PC-9 (cell line): ENCODE measurements around the gene DRC1. TPM values are rescaled to one million over a fixed set of nuclear protein-coding genes. Genes with fewer than 3 reads are reported as not detected.

ENCODE experiments used
- BruUV-seq: library from RNA; stranded (reverse); fragments of 400-500 nt; replicated peaks from 2 replicates; lab custom pipeline; 2021; lab: Mats Ljungman, UMichigan
- CTCF ChIA-PET: fragments of 300-600 bp; sonication (Branson Sonifier 250); formaldehyde crosslinking; loops from one replicate; lab custom pipeline; 2022; ENCODE audit warnings: antibody characterized with exemption; lab: Charles Lee
- POLR2A ChIA-PET: fragments of 300-600 bp; sonication (Branson Sonifier 250); formaldehyde crosslinking; loops from one replicate; lab custom pipeline; 2022; ENCODE audit warnings: antibody characterized with exemption; ENCODE audit not compliant: unreplicated experiment; lab: Charles Lee
- DNase-seq, 2 experiments: peaks; one replicate each; pipeline versions ENCODE4 v3.0.0 to v3.0.0-alpha.2; 2015 to 2022; ENCODE audit warnings: mixed read lengths in 1 of 2
- H2AFZ ChIP-seq: fragments of 200-600 bp; sonication (generic); 2 replicates; pipeline ENCODE4 v1.8.1; 2017; ENCODE audit warnings: antibody characterized with exemption
- H3F3A ChIP-seq: fragments of 200-600 bp; sonication (generic); 2 replicates; pipeline ENCODE4 v1.8.1; 2017; ENCODE audit warnings: antibody characterized with exemption, mild to moderate bottlenecking, low read depth; ENCODE audit not compliant: insufficient read depth
- H3K27ac ChIP-seq: fragments of 200-600 bp; sonication (generic); 2 replicates; pipeline ENCODE4 v1.6.1; 2016; ENCODE audit warnings: mixed run types
- H3K27me3 ChIP-seq: fragments of 200-600 bp; sonication (generic); 2 replicates; pipeline ENCODE4 v1.6.1; 2016; ENCODE audit warnings: low read depth, mixed run types; ENCODE audit not compliant: insufficient read depth
- H3K36me3 ChIP-seq: fragments of 200-600 bp; sonication (generic); 2 replicates; pipeline ENCODE4 v1.6.1; 2016; ENCODE audit warnings: low read depth, mixed run types
- H3K4me1 ChIP-seq: fragments of 200-600 bp; sonication (generic); replicated peaks from 2 replicates; pipeline ENCODE4 v1.6.1; 2016; ENCODE audit warnings: mixed run types; ENCODE audit not compliant: insufficient read depth
- H3K4me2 ChIP-seq: fragments of 200-600 bp; sonication (generic); 2 replicates; pipeline ENCODE4 v1.6.1; 2017; ENCODE audit warnings: mixed run types
- H3K4me3 ChIP-seq: fragments of 200-600 bp; sonication (generic); 2 replicates; pipeline ENCODE4 v1.6.1; 2016; ENCODE audit warnings: mixed run types
- H3K79me2 ChIP-seq: fragments of 200-600 bp; sonication (generic); 2 replicates; pipeline ENCODE4 v1.6.1; 2017; ENCODE audit warnings: low read depth, mixed run types
- H3K9me2 ChIP-seq: fragments of 200-600 bp; sonication (generic); 2 replicates; pipeline ENCODE4 v1.8.1; 2017; ENCODE audit warnings: mild to moderate bottlenecking; ENCODE audit not compliant: insufficient read depth
- H3K9me3 ChIP-seq: fragments of 200-600 bp; sonication (generic); 2 replicates; pipeline ENCODE4 v1.8.1; 2016; ENCODE audit warnings: low read depth; ENCODE audit not compliant: insufficient read depth
- H4K20me1 ChIP-seq: fragments of 200-600 bp; sonication (generic); 2 replicates; pipeline ENCODE4 v1.8.1; 2017; ENCODE audit not compliant: insufficient read depth
- CTCF ChIP-seq: fragments of 200-600 bp; sonication (generic); conservative IDR thresholded peaks from 2 replicates; pipeline ENCODE4 v1.6.1; 2017; ENCODE audit warnings: mixed run types, antibody characterized with exemption, mild to moderate bottlenecking, moderate library complexity
- EZH2 ChIP-seq: fragments of 200-600 bp; sonication (generic); IDR thresholded peaks from 2 replicates; pipeline ENCODE4 v1.8.0; 2017; ENCODE audit warnings: antibody characterized with exemption, low read depth
- intact Hi-C: fragments of 100-400 bp; cut with micrococcal nuclease; formaldehyde crosslinking; loops from one replicate; pipeline ENCODE4 v1.10.0; 2022; ENCODE audit not compliant: unreplicated experiment
- total RNA-seq: library from RNA; stranded (reverse); gene quantifications from 2 replicates; pipeline ENCODE4 v1.2.3, GENCODE V29; 2021

The DRC1 gene
- total RNA-seq, 1 experiment from 2014 or later = 6.4 TPM

- Histone ChIP-seq H4K20me1 (peaks cover 6% of the 10 kb centered on the region; the same call in 1 of the 2 replicates), H2AFZ (no peak overlapping the region), H3K27me3 (no peaks in the 10 kb centered on the region), H3K79me2 (no peaks in the 10 kb centered on the region), H3K9me2 (no peaks in the 10 kb centered on the region), H3K36me3 (peaks cover 47% of the 10 kb centered on the region), H3K4me2 (no peak overlapping the region), H3K27ac (no peak overlapping the region), H3K4me3 (no peak overlapping the region), H3F3A (peaks cover 19% of the 10 kb centered on the region; the same call in 1 of the 2 replicates), H3K4me1 (no peaks in the 10 kb centered on the region), H3K9me3 (no peaks in the 10 kb centered on the region)
- ChIA-PET POLR2A (no interaction called here), CTCF (no interaction called here)
- no TSS peak for BruUV-seq
- intact Hi-C loops = no loop called here
- TF ChIP-seq CTCF = no peak
- TF ChIP-seq EZH2 = no peak
- DNase-seq = no peak
Observed at GRCh38 chr2:26376799-26377198, 24.9 kb upstream of the DRC1 start.

GRCh38 chr2:26380281-26380680 lies 21.4 kb upstream of the DRC1 start:
- no peaks in the 10 kb centered on the region for H3K9me3 ChIP-seq
- no peak overlapping the region for H3K27ac ChIP-seq
- H3K27me3 ChIP-seq = no peaks in the 10 kb centered on the region
- POLR2A ChIA-PET = no interaction called here
- intact Hi-C loops = no loop called here
- H4K20me1 ChIP-seq = 0 out of 2 replicates have a peak, but pooled peaks cover 10% of the 10 kb centered on the region
- H3K36me3 ChIP-seq = peaks cover 42% of the 10 kb centered on the region
- TF ChIP-seq EZH2 (no peak), CTCF (no peak)
- BruUV-seq = no TSS peak
- DNase-seq = no peak
- no peaks in the 10 kb centered on the region for H3K9me2 ChIP-seq
- no peaks in the 10 kb centered on the region for H3K79me2 ChIP-seq
- H3K4me2 ChIP-seq = no peak overlapping the region
- CTCF ChIA-PET = no interaction called here
- no peak overlapping the region for H2AFZ ChIP-seq
- H3F3A ChIP-seq = peaks cover 24% of the 10 kb centered on the region; the same call in 1 of the 2 replicates
- no peak overlapping the region for H3K4me3 ChIP-seq
- H3K4me1 ChIP-seq = 0 out of 2 replicates have a peak, but pooled peaks cover 5% of the 10 kb centered on the region

GRCh38 chr2:26382564-26382963 lies 19.2 kb upstream of the DRC1 start:
- no peak overlapping the region for H3K4me2 ChIP-seq
- no TSS peak for BruUV-seq
- H3K27ac ChIP-seq = no peak overlapping the region
- no peak overlapping the region for H3K4me3 ChIP-seq
- H3K4me1 ChIP-seq = 0 out of 2 replicates have a peak, but pooled peaks cover 5% of the 10 kb centered on the region
- ChIA-PET CTCF (interaction anchor here (0.9 kb wide), 1 partner anchor 195 kb away, joined by 3 read pairs; no protein-coding TSS in a partner anchor), POLR2A (no interaction called here)
- no peaks in the 10 kb centered on the region for H3K9me2 ChIP-seq
- no peak overlapping the region for H2AFZ ChIP-seq
- intact Hi-C loops = no loop called here
- H4K20me1 ChIP-seq = 0 out of 2 replicates have a peak, but pooled peaks cover 10% of the 10 kb centered on the region
- no peaks in the 10 kb centered on the region for H3K79me2 ChIP-seq
- H3K9me3 ChIP-seq = no peaks in the 10 kb centered on the region
- H3K27me3 ChIP-seq = no peaks in the 10 kb centered on the region
- H3F3A ChIP-seq = peaks cover 38% of the 10 kb centered on the region
- peaks cover 40% of the 10 kb centered on the region for H3K36me3 ChIP-seq
- TF ChIP-seq EZH2 (no peak), CTCF (no peak)
- no peak for DNase-seq
